ENCODE data around the gene BCL11A.

The BCL11A gene

GRCh38 chr2:60558536-60558935 lies 5.1 kb upstream of the BCL11A start:
- no peak for DNase-seq

GRCh38 chr2:60557486-60557864 lies 4.0 kb upstream of the BCL11A start:
- DNase-seq: no peak

- DNase-seq: no peak
These were observed 3.4 kb upstream of the BCL11A start for GRCh38 chr2:60556576-60557485.

- no peak for DNase-seq
These were observed 2.7 kb upstream of the BCL11A start for GRCh38 chr2:60556175-60556574.

GRCh38 chr2:60555783-60556139 lies 2.3 kb upstream of the BCL11A start:
- no peak for DNase-seq

- DNase-seq: peak; percentile 54
These were observed 1.8 kb upstream of the BCL11A start for GRCh38 chr2:60555066-60555782.

- no peak for DNase-seq
These were observed 1.2 kb upstream of the BCL11A start for GRCh38 chr2:60554646-60555065.

GRCh38 chr2:60554074-60554645 lies 706 bp upstream of the BCL11A start:
- no peak for DNase-seq

- DNase-seq: no peak
These were observed 481 bp downstream of the BCL11A start for GRCh38 chr2:60552851-60553494.

GRCh38 chr2:60552078-60552850 lies 1.2 kb downstream of the BCL11A start:
- no peak for DNase-seq

GRCh38 chr2:60551240-60552077 lies 2.0 kb downstream of the BCL11A start:
- DNase-seq: no peak

GRCh38 chr2:60550984-60551239 lies 2.5 kb downstream of the BCL11A start:
- DNase-seq: no peak

GRCh38 chr2:60550178-60550983 lies 3.1 kb downstream of the BCL11A start:
- peak; percentile 43 for DNase-seq

- no peak for DNase-seq
These were observed 3.6 kb downstream of the BCL11A start for GRCh38 chr2:60549928-60550177.

- no peak for DNase-seq
These were observed 4.1 kb downstream of the BCL11A start for GRCh38 chr2:60549238-60549927.

- no peak for DNase-seq
These were observed 4.6 kb downstream of the BCL11A start for GRCh38 chr2:60548845-60549237.

- no peak for DNase-seq
These were observed 5.1 kb downstream of the BCL11A start for GRCh38 chr2:60548311-60548710.

- no peak for DNase-seq
These were observed 5.6 kb downstream of the BCL11A start for GRCh38 chr2:60547841-60548240.

- no peak for DNase-seq
These were observed 6.6 kb downstream of the BCL11A start for GRCh38 chr2:60546756-60547420.

GRCh38 chr2:60544954-60545560 lies 8.4 kb downstream of the BCL11A start:
- no peak for DNase-seq

Data from activated CD8-positive, alpha-beta memory T cell treated with anti-CD3 and anti-CD28 coated beads, Interleukin-2, amount 50 U/mL, for 4 hours (primary cell).